IMR-90 (cell line): Measurements from ENCODE around the gene LEO1. TPM values are rescaled to one million over a fixed set of nuclear protein-coding genes. Genes with fewer than 3 reads are reported as not detected.

Experiments
- ATAC-seq: fragments of 200-7000 bp; cut with Tn5 transposase; 2 replicates; pipeline ENCODE4 v1.9.1; 2020; ENCODE audit warnings: low read depth, mild to moderate bottlenecking, moderate library complexity
- BruUV-seq: library from RNA; stranded (reverse); fragments of 400-500 nt; replicated peaks from 2 replicates; lab custom pipeline; 2021; lab: Mats Ljungman, UMichigan
- CTCF ChIA-PET: fragments of 300-600 bp; formaldehyde crosslinking; extraction: SDS; loops from one replicate; lab custom pipeline; 2021; ENCODE audit warnings: antibody characterized with exemption; lab: Yijun Ruan, JAX
- POLR2A ChIA-PET: fragments of 300-600 bp; sonication (Branson Sonifier 250); formaldehyde crosslinking; loops from one replicate; lab custom pipeline; 2022; ENCODE audit warnings: antibody characterized with exemption; ENCODE audit not compliant: unreplicated experiment; lab: Charles Lee
- DNase-seq: peaks from one replicate; pipeline ENCODE4 v3.0.0; 2013
- H2AFZ ChIP-seq: replicated peaks from 2 replicates; pipeline ENCODE3; 2013; ENCODE audit warnings: low read length, mild to moderate bottlenecking; ENCODE audit not compliant: poor library complexity
- H2AK5ac ChIP-seq: 2 replicates; pipeline ENCODE4 v1.6.1; 2013; ENCODE audit warnings: low read depth, low read length, inconsistent platforms
- H2AK9ac ChIP-seq: replicated peaks from 2 replicates; pipeline ENCODE3; 2013; ENCODE audit warnings: mild to moderate bottlenecking, low read depth, low read length, moderate library complexity; ENCODE audit not compliant: poor library complexity
- H2BK120ac ChIP-seq: 2 replicates; pipeline ENCODE4 v1.6.1; 2013; ENCODE audit warnings: low read depth, low read length, inconsistent platforms
- H2BK15ac ChIP-seq: 3 replicates; pipeline ENCODE4 v1.6.1; 2013; ENCODE audit warnings: low read depth, low read length, inconsistent platforms
- H2BK20ac ChIP-seq: 2 replicates; pipeline ENCODE4 v1.6.1; 2013; ENCODE audit warnings: low read depth, mild to moderate bottlenecking, inconsistent platforms, low read length, moderate library complexity
- H2BK5ac ChIP-seq: 2 replicates; pipeline ENCODE4 v1.6.1; 2013; ENCODE audit warnings: mild to moderate bottlenecking, low read depth, low read length, inconsistent platforms; ENCODE audit not compliant: poor library complexity, severe bottlenecking
- H3K14ac ChIP-seq: replicated peaks from 2 replicates; pipeline ENCODE4 v1.6.1; 2013; ENCODE audit warnings: low read depth, low read length, inconsistent platforms
- H3K18ac ChIP-seq: 2 replicates; pipeline ENCODE4 v1.6.1; 2013; ENCODE audit warnings: low read depth, low read length, control low read depth
- H3K23ac ChIP-seq: 2 replicates; pipeline ENCODE4 v1.6.1; 2013; ENCODE audit warnings: low read depth, low read length, inconsistent platforms
- H3K27ac ChIP-seq: 2 replicates; pipeline ENCODE4 v1.5.1; 2013; ENCODE audit warnings: mild to moderate bottlenecking, control low read depth, low read length; ENCODE audit not compliant: insufficient read depth
- H3K27me3 ChIP-seq: 2 replicates; pipeline ENCODE4 v1.6.1; 2013; ENCODE audit warnings: low read length; ENCODE audit not compliant: control insufficient read depth, insufficient read depth
- H3K36me3 ChIP-seq: 2 replicates; pipeline ENCODE4 v1.6.1; 2013; ENCODE audit warnings: low read length, mixed read lengths; ENCODE audit not compliant: control insufficient read depth, insufficient read depth
- H3K4ac ChIP-seq: 2 replicates; pipeline ENCODE4 v1.6.1; 2013; ENCODE audit warnings: low read depth, low read length, inconsistent platforms
- H3K4me1 ChIP-seq: 2 replicates; pipeline ENCODE4 v1.6.1; 2013; ENCODE audit warnings: low read length, mixed read lengths; ENCODE audit not compliant: control insufficient read depth, insufficient read depth
- H3K4me2 ChIP-seq: 2 replicates; pipeline ENCODE4 v1.6.1; 2013; ENCODE audit warnings: low read depth, mild to moderate bottlenecking, control low read depth, low read length, moderate library complexity
- H3K4me3 ChIP-seq: 2 replicates; pipeline ENCODE4 v1.5.1; 2013; ENCODE audit warnings: low read depth, mild to moderate bottlenecking, control low read depth, low read length, moderate library complexity; ENCODE audit not compliant: insufficient read depth
- H3K56ac ChIP-seq: 2 replicates; pipeline ENCODE4 v1.6.1; 2013; ENCODE audit warnings: low read length, inconsistent platforms; ENCODE audit not compliant: insufficient read depth; ENCODE audit errors: extremely low read depth
- H3K79me1 ChIP-seq, 2 experiments: 2 replicates each; pipeline ENCODE4 v1.6.1; 2013; ENCODE audit warnings: low read length in 2 of 2, inconsistent platforms in 1 of 2, low read depth in 1 of 2
- H3K9ac ChIP-seq: 2 replicates; pipeline ENCODE4 v1.6.1; 2013; ENCODE audit warnings: low read depth, low read length, control low read depth
- H3K9me1 ChIP-seq: 2 replicates; pipeline ENCODE4 v1.6.1; 2013; ENCODE audit warnings: low read length, inconsistent platforms; ENCODE audit not compliant: insufficient read depth
- H3K9me3 ChIP-seq: 2 replicates; pipeline ENCODE4 v1.6.1; 2013; ENCODE audit warnings: low read length; ENCODE audit not compliant: control insufficient read depth, insufficient read depth
- H4K20me1 ChIP-seq: 2 replicates; pipeline ENCODE4 v1.6.1; 2013; ENCODE audit warnings: low read length, inconsistent platforms; ENCODE audit not compliant: insufficient read depth
- H4K5ac ChIP-seq: 2 replicates; pipeline ENCODE4 v1.6.1; 2013; ENCODE audit warnings: mild to moderate bottlenecking, low read depth, low read length, control low read depth
- H4K8ac ChIP-seq, 2 experiments: 2 replicates each; pipeline ENCODE4 v1.6.1; 2013; ENCODE audit warnings: low read depth in 2 of 2, low read length in 2 of 2, control low read depth in 1 of 2, inconsistent platforms in 1 of 2
- H4K91ac ChIP-seq: 2 replicates; pipeline ENCODE4 v1.6.1; 2013; ENCODE audit warnings: low read depth, low read length, inconsistent platforms; ENCODE audit not compliant: insufficient read depth
- BHLHE40 ChIP-seq: fragments of 150-350 bp; IDR thresholded peaks from 2 replicates; pipeline ENCODE4 v1.6.1; 2016; ENCODE audit warnings: mild to moderate bottlenecking, low read depth, low read length
- CEBPB ChIP-seq: IDR thresholded peaks from 2 replicates; pipeline ENCODE4 v1.6.1; 2012; ENCODE audit warnings: low read depth, low read length, improper control_type of control experiment
- CHD1 ChIP-seq: IDR thresholded peaks from 2 replicates; pipeline ENCODE4 v1.6.1; 2012; ENCODE audit warnings: low read depth, low read length, improper control_type of control experiment
- CTCF ChIP-seq: conservative IDR thresholded peaks from 2 replicates; pipeline ENCODE4 v1.5.1; 2012; ENCODE audit warnings: mild to moderate bottlenecking, low read depth, low read length, improper control_type of control experiment
- FOS ChIP-seq: fragments of 150-350 bp; IDR thresholded peaks from 2 replicates; pipeline ENCODE4 v1.6.1; 2016; ENCODE audit warnings: low read depth, low read length
- MAZ ChIP-seq: IDR thresholded peaks from 2 replicates; pipeline ENCODE4 v1.6.1; 2012; ENCODE audit warnings: low read depth, mild to moderate bottlenecking, low read length, improper control_type of control experiment, moderate library complexity, borderline replicate concordance
- NFE2L2 ChIP-seq: fragments of 150-350 bp; IDR thresholded peaks from 2 replicates; pipeline ENCODE4 v1.6.1; 2016; ENCODE audit warnings: low read depth, mild to moderate bottlenecking, low read length
- RCOR1 ChIP-seq: IDR thresholded peaks from 2 replicates; pipeline ENCODE4 v1.6.1; 2012; ENCODE audit warnings: mild to moderate bottlenecking, low read length, improper control_type of control experiment; ENCODE audit not compliant: insufficient replicate concordance
- RFX5 ChIP-seq: IDR thresholded peaks from 2 replicates; pipeline ENCODE4 v1.8.0; 2012; ENCODE audit warnings: low read depth, mild to moderate bottlenecking, low read length, moderate library complexity
- SMC3 ChIP-seq: fragments of 150-350 bp; IDR thresholded peaks from 2 replicates; pipeline ENCODE4 v1.6.1; 2016; ENCODE audit warnings: low read depth, mild to moderate bottlenecking, antibody characterized with exemption, low read length, moderate library complexity
- USF2 ChIP-seq: fragments of 150-350 bp; IDR thresholded peaks from 2 replicates; pipeline ENCODE4 v1.6.1; 2017; ENCODE audit warnings: mild to moderate bottlenecking, antibody characterized with exemption, low read length, low read depth
- WGBS, 2 experiments: methylation state at CpG; one replicate each; pipeline versions ENCODE4 v1.1.5 to v1.1.7; 2013; ENCODE audit warnings: missing lambda C conversion rate in 2 of 2; ENCODE audit not compliant: insufficient read length in 1 of 2; ENCODE audit errors: extremely low coverage in 2 of 2; 5-methylcytosine and 5-hydroxymethylcytosine counted together
- dilution Hi-C: fragments of 300-500 bp; cut with HindIII; formaldehyde crosslinking; loops from one replicate; pipeline ENCODE4 v1.14.3; 2018; ENCODE audit warnings: low sequenced_read_pairs; ENCODE audit not compliant: unreplicated experiment
- in situ Hi-C: fragments of 300-500 bp; cut with MboI; formaldehyde crosslinking; loops from 3 replicates; pipeline ENCODE4 v1.14.3; 2019; ENCODE audit warnings: low sequenced_read_pairs, inconsistent platforms, mixed read lengths
- intact Hi-C: fragments of 100-400 bp; cut with micrococcal nuclease; formaldehyde crosslinking; loops from 2 replicates; pipeline ENCODE4 v1.10.0; 2022
- polyA plus RNA-seq, 3 experiments: library from polyadenylated mRNA; depleted of rRNA; stranded (reverse); fragments of >200 nt; gene quantifications; 2 replicates each; pipeline ENCODE4 v1.2.3, GENCODE V29; 2012; ENCODE audit warnings: low replicate concordance in 1 of 3
- total RNA-seq: library from RNA; depleted of rRNA; stranded (reverse); fragments of >200 nt; gene quantifications from 2 replicates; pipeline ENCODE4 v1.2.3, GENCODE V29; 2012

The LEO1 gene
- total and polyA plus RNA-seq, 2 of the 4 experiments (the other 2 are of a cell fraction) = 9.0 to 11.5 TPM

GRCh38 chr15:51936105-51936478, 35.5 kb downstream of the LEO1 start:
- ATAC-seq = no peak

More at GRCh38 chr15:51936105-51936478, 35.5 kb downstream of the LEO1 start:
- H4K91ac ChIP-seq = no peak overlapping the region
- no peaks in the 10 kb centered on the region for H3K4me1 ChIP-seq
- H4K8ac ChIP-seq = no peak overlapping the region
- H3K4me2 ChIP-seq = no peak overlapping the region
- no peak overlapping the region for H2BK5ac ChIP-seq
- peaks cover 7 to 14% of the 10 kb centered on the region in 2 experiments for H3K79me1 ChIP-seq
- H3K9ac ChIP-seq = no peak overlapping the region
- no peak overlapping the region for H3K4me3 ChIP-seq
- H3K9me1 ChIP-seq = 0 out of 2 replicates have a peak, but pooled peaks cover 9% of the 10 kb centered on the region
- H3K36me3 ChIP-seq = peaks cover 18% of the 10 kb centered on the region
- CTCF ChIA-PET = interaction anchor here (0.5 kb wide), 1 partner anchor 31 kb away, joined by 4 read pairs; no protein-coding TSS in a partner anchor
- H3K14ac ChIP-seq = no peak overlapping the region
- H3K27me3 ChIP-seq = no peaks in the 10 kb centered on the region
- POLR2A ChIA-PET = no interaction called here
- TF ChIP-seq CTCF (no peak), CEBPB (no peak), RFX5 (no peak), BHLHE40 (no peak), MAZ (no peak), FOS (no peak), RCOR1 (no peak), NFE2L2 (no peak), CHD1 (no peak), SMC3 (no peak), USF2 (no peak)
- no peak overlapping the region for H2BK120ac ChIP-seq
- H2AFZ ChIP-seq = no peak overlapping the region
- H2BK20ac ChIP-seq = no peak overlapping the region
- no peak overlapping the region for H2AK5ac ChIP-seq
- no peak for DNase-seq
- H3K9me3 ChIP-seq = no peaks in the 10 kb centered on the region
- intact Hi-C loops (no loop called here), in situ Hi-C loops (no loop called here), dilution Hi-C loops (no loop called here)
- no peak overlapping the region for H3K23ac ChIP-seq
- peaks cover 4% of the 10 kb centered on the region; the same call in 1 of the 2 replicates for H4K20me1 ChIP-seq
- no peak overlapping the region for H3K56ac ChIP-seq
- H3K4ac ChIP-seq = no peak overlapping the region
- no TSS peak for BruUV-seq
- WGBS, 2 experiments = no CpG with 5 or more reads among the region's 2 CpGs
- H4K5ac ChIP-seq = no peak overlapping the region
- H2BK15ac ChIP-seq = no peak overlapping the region
- H2AK9ac ChIP-seq = no peak overlapping the region
- H3K18ac ChIP-seq = no peak overlapping the region
- no peak overlapping the region for H3K27ac ChIP-seq
